HG03460 (cell line): ENCODE data around the gene ENTHD1.
"Not testable (repeated sequence)": the region's sequence is repeated elsewhere in the genome, so short reads cannot be mapped to it uniquely, and the experiment has no call there.

ENCODE experiments used
- ATAC-seq: cut with Tn5 transposase; IDR thresholded peaks from one replicate; pipeline ENCODE4 v1.9.1; 2021; ENCODE audit not compliant: unreplicated experiment

ENTHD1 gene

GRCh38 chr22:39852799-39853198 is 40.8 kb downstream of the ENTHD1 start:
- ATAC-seq: no peak

- ATAC-seq: no peak
These were observed 41.8 kb downstream of the ENTHD1 start for GRCh38 chr22:39851606-39852315.

GRCh38 chr22:39847477-39847876 is 46.1 kb downstream of the ENTHD1 start:
- ATAC-seq: no peak

- not testable (repeated sequence) for ATAC-seq
These were observed 47.0 kb downstream of the ENTHD1 start for GRCh38 chr22:39846539-39846938.

GRCh38 chr22:39845529-39845928 is 48.0 kb downstream of the ENTHD1 start:
- no peak for ATAC-seq

GRCh38 chr22:39839917-39840510 is 53.5 kb downstream of the ENTHD1 start:
- no peak for ATAC-seq

- ATAC-seq: no peak
These were observed 54.4 kb downstream of the ENTHD1 start for GRCh38 chr22:39839204-39839603.

- no peak for ATAC-seq
These were observed 60.0 kb downstream of the ENTHD1 start for GRCh38 chr22:39833610-39834009.

- no peak for ATAC-seq
These were observed 60.5 kb downstream of the ENTHD1 start for GRCh38 chr22:39833093-39833492.

- ATAC-seq: no peak
These were observed 60.9 kb downstream of the ENTHD1 start for GRCh38 chr22:39832627-39833074.

- ATAC-seq: no peak
These were observed 67.9 kb downstream of the ENTHD1 start for GRCh38 chr22:39825661-39826102.

GRCh38 chr22:39821008-39821407 is 72.6 kb downstream of the ENTHD1 start:
- ATAC-seq: no peak

GRCh38 chr22:39820256-39820655 is 73.3 kb downstream of the ENTHD1 start:
- no peak for ATAC-seq

- ATAC-seq: no peak
These were observed 74.1 kb downstream of the ENTHD1 start for GRCh38 chr22:39819429-39819828.

- no peak for ATAC-seq
These were observed 75.5 kb downstream of the ENTHD1 start for GRCh38 chr22:39818094-39818493.

- ATAC-seq: no peak
These were observed 77.6 kb downstream of the ENTHD1 start for GRCh38 chr22:39815932-39816331.

- ATAC-seq: no peak
These were observed 78.7 kb downstream of the ENTHD1 start for GRCh38 chr22:39814899-39815298.

GRCh38 chr22:39809772-39810557 is 83.6 kb downstream of the ENTHD1 start:
- no peak for ATAC-seq

- no peak for ATAC-seq
These were observed 85.5 kb downstream of the ENTHD1 start for GRCh38 chr22:39808081-39808480.

- ATAC-seq: no peak
These were observed 87.5 kb downstream of the ENTHD1 start for GRCh38 chr22:39806109-39806508.

- ATAC-seq: no peak
These were observed 88.4 kb downstream of the ENTHD1 start for GRCh38 chr22:39805117-39805516.

- ATAC-seq: no peak
These were observed 90.9 kb downstream of the ENTHD1 start for GRCh38 chr22:39802682-39803081.
